Measurements from ENCODE around the gene GBF1.

GBF1 gene

DNA sequence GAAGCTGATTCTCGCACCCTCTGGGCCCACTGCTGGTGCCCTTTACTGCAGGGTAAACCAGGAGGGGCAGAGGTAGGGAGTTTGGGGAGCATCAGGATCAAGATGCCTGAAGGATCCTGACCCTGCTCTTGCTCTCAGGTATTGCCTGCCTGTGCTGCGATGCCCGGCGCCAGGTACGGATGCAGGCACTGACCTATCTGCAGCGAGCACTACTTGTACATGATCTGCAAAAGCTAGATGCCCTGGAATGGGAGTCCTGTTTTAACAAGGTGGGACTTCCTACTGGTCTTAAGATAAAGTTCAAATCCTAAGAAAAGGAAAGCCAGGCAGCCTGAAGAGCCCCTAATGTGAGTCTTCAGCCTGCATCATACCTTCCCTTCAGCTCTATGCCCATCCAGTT is 134.1 kb downstream of the GBF1 start:
- no peak overlapping the region for H3K4me3 ChIP-seq (ENCODE audit: low read depth, low read length)
- TF ChIP-seq CTCF (IDR thresholded peaks at IDR 0.05; ENCODE audit: borderline replicate concordance, insufficient read depth, low read depth, low read length): no peak

DNA sequence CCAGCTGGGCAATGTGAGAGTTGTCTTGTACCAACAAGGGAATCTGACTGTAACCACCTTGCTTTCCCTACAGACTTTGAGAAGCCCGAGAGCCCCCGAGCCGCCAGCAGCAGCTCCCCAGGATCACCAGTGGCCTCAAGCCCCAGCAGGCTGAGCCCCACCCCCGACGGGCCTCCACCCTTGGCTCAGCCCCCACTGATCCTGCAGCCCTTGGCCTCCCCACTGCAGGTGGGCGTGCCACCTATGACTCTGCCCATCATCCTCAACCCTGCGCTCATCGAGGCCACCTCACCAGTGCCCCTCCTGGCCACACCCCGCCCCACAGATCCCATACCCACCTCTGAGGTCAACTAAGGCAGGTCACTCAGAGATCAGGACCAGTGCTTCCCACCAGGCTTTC is 136.7 kb downstream of the GBF1 start:
- H3K4me3 ChIP-seq (ENCODE audit: low read depth, low read length): no peak overlapping the region
- TF ChIP-seq CTCF (IDR thresholded peaks at IDR 0.05; ENCODE audit: borderline replicate concordance, insufficient read depth, low read depth, low read length): no peak

GRCh38 chr10:102382871-102383270 is 137.5 kb downstream of the GBF1 start:
- TF ChIP-seq CTCF (IDR thresholded peaks at IDR 0.05; ENCODE audit: borderline replicate concordance, insufficient read depth, low read depth, low read length): no peak
- no peak overlapping the region for H3K4me3 ChIP-seq (ENCODE audit: low read depth, low read length)

DNA sequence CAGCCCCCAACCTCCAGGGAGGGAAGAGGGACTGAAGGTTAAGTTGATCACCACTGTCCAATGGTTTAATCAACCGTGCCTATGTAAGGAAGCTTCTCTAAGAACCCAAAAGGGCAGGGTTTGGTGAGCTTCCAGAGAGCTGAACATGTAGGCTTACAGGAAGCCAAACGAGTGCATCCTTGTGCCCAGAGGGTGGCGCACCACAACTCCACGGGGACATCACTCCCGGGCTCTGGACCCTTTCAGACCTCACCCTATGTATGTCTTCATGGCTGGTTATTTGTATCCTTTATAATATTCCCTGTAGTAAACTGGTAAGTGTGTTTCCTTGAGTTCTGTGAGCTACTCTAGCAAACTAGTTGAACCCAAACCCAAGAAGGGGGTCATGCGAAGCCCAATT is 138.7 kb downstream of the GBF1 start:
- H3K4me3 ChIP-seq (ENCODE audit: low read depth, low read length): no peak overlapping the region
- 0 out of 2 replicates have a peak, but pooled peaks have one; percentile 10 for TF ChIP-seq CTCF (IDR thresholded peaks at IDR 0.05; ENCODE audit: borderline replicate concordance, insufficient read depth, low read depth, low read length)

- no peak overlapping the region for H3K4me3 ChIP-seq (ENCODE audit: low read depth, low read length)
- no peak for TF ChIP-seq CTCF (IDR thresholded peaks at IDR 0.05; ENCODE audit: borderline replicate concordance, insufficient read depth, low read depth, low read length)
Observed at GRCh38 chr10:102384606-102385429, 139.5 kb downstream of the GBF1 start.

- H3K4me3 ChIP-seq (ENCODE audit: low read depth, low read length): no peak overlapping the region
- no peak for TF ChIP-seq CTCF (IDR thresholded peaks at IDR 0.05; ENCODE audit: borderline replicate concordance, insufficient read depth, low read depth, low read length)
Observed at GRCh38 chr10:102389894-102390293, 144.6 kb downstream of the GBF1 start.

- TF ChIP-seq CTCF (IDR thresholded peaks at IDR 0.05; ENCODE audit: borderline replicate concordance, insufficient read depth, low read depth, low read length): no peak
- H3K4me3 ChIP-seq (ENCODE audit: low read depth, low read length): no peak overlapping the region
Observed at GRCh38 chr10:102392306-102392705, 147.0 kb downstream of the GBF1 start.

Measured in GM12875 (cell line).